ENCODE results near the gene PKN2. TPM values are rescaled to one million over a fixed set of nuclear protein-coding genes. Genes with fewer than 3 reads are reported as not detected.

PKN2 gene
- total RNA-seq, 2 donors from 2014 or later: 64.6 to 71.1 TPM

DNA sequence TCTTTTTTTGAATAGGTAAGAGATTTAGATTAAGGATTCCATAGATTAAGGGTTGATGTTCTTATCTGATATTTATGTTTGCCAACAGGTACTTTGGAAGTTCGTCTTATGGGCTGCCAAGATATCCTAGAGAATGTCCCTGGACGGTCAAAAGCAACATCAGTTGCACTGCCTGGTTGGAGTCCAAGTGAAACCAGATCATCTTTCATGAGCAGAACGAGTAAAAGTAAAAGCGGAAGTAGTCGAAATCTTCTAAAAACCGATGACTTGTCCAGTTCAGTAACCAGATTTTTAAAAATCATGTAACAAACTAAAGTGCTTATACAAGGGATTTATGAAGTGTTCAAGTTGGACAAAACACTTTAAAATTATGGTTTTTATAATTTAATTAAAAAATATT lies 100.5 kb downstream of the PKN2 start:
- peaks cover 3% of the 10 kb centered on the region for H3K9me3 Mint-ChIP-seq

DNA sequence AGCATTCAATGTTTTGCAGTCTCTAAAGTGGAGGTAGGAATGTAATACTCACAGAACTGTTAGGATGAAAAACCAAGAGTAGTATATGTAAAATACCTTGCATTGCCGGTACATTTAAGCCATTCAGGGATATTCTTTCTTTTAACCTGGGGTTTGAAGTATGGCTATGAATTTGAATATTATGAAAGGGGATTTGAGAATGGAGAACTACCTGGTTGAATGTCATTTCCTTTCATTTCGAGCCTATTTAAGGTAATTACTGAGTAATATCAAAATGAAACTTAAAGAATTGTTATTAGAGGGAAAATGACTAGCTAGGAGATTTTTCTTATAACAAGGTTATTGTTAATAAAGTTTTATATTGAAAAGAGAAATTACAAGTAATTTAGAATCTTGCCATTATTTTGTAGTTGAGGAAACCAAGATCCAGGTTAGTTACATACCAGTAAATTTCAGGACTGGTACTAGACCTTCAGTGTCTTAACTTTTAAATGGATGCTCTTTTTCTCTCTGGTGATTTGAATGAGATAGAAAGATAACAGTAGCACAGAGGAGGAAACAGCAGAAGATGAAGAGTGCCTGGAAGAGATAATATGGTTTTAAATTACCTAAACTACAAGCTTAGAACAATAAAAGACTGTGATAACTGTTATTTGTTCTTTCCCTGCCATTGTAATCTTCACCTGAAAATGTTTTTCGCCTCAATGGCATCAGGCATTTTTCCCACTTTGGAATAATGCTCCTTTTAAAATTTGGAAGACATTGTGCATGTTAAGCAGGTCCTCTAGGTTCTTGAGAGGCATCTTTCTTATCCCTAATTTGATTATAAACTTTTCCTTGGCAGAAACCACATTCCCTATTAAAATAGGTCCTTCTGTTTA lies 103.2 kb downstream of the PKN2 start:
- no peak for TF ChIP-seq CTCF (conservative IDR thresholded peaks at IDR 0.05)

More for the DNA sequence above, 100.5 kb downstream of the PKN2 start:
- Histone ChIP-seq H3K9me3 (ENCODE audit: control insufficient read depth, low read length) (peaks cover 12% of the 10 kb centered on the region), H3K9ac (ENCODE audit: extremely low read depth, low read length, poor library complexity, severe bottlenecking) (no peak overlapping the region), H3K4me3 (ENCODE audit: low read length) (no peak overlapping the region), H3K27me3 (ENCODE audit: control insufficient read depth, insufficient read depth, low read length, poor library complexity, severe bottlenecking) (no peaks in the 10 kb centered on the region), H3K36me3 (ENCODE audit: control insufficient read depth, insufficient read depth, low read length) (peaks cover 63% of the 10 kb centered on the region), H3K27ac (ENCODE audit: low read depth, low read length) (no peak overlapping the region), H3K4me1 (ENCODE audit: control insufficient read depth, insufficient read depth, low read length) (peaks cover 3% of the 10 kb centered on the region)
- peaks cover 56% of the 10 kb centered on the region for H3K36me3 Mint-ChIP-seq (ENCODE audit: low read depth)
- H3K27ac Mint-ChIP-seq: no peak overlapping the region
- no peaks in the 10 kb centered on the region for H3K27me3 Mint-ChIP-seq (ENCODE audit: insufficient read depth)
- H3K4me3 Mint-ChIP-seq: no peak overlapping the region
- no peak for TF ChIP-seq CTCF (conservative IDR thresholded peaks at IDR 0.05)
- peaks cover 23% of the 10 kb centered on the region for H3K4me1 Mint-ChIP-seq
- no peak for DNase-seq
- WGBS, 2 experiments (ENCODE audit: insufficient coverage in 1 of 2, insufficient read length in 1 of 2): 92 to 96% methylated on average over 5 to 6 of the region's 6 CpGs

DNA sequence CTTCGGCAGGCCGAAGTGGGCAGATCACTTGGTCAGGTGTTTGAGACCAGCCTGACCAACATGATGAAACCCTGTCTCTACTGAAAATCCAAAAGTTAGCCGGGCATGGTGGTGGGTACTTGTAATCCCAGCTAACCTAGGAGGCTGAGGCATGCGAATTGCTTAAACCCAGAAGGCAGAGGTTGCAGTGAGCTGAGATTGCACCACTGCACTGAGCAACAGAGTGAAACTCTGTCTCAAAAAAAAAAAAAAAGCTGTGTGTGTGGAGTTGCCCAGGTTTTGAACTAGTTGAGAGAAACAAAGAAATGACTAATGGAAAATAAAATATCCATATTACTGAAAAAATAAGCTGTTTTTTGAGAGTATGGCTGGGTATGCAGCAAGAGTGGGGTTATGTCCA lies 107.1 kb downstream of the PKN2 start:
- Histone ChIP-seq H3K4me1 (ENCODE audit: control insufficient read depth, insufficient read depth, low read length) (peaks cover 3% of the 10 kb centered on the region), H3K9me3 (ENCODE audit: control insufficient read depth, low read length) (no peaks in the 10 kb centered on the region), H3K27me3 (ENCODE audit: control insufficient read depth, insufficient read depth, low read length, poor library complexity, severe bottlenecking) (no peaks in the 10 kb centered on the region), H3K36me3 (ENCODE audit: control insufficient read depth, insufficient read depth, low read length) (peaks cover 76% of the 10 kb centered on the region), H3K27ac (ENCODE audit: low read depth, low read length) (no peak overlapping the region), H3K9ac (ENCODE audit: extremely low read depth, low read length, poor library complexity, severe bottlenecking) (no peak overlapping the region), H3K4me3 (ENCODE audit: low read length) (no peak overlapping the region)
- peaks cover 50% of the 10 kb centered on the region for H3K36me3 Mint-ChIP-seq (ENCODE audit: low read depth)
- TF ChIP-seq CTCF (conservative IDR thresholded peaks at IDR 0.05): no peak
- no peak overlapping the region for H3K27ac Mint-ChIP-seq
- peaks cover 9% of the 10 kb centered on the region for H3K4me1 Mint-ChIP-seq
- no peaks in the 10 kb centered on the region for H3K9me3 Mint-ChIP-seq
- H3K27me3 Mint-ChIP-seq (ENCODE audit: insufficient read depth): no peaks in the 10 kb centered on the region
- WGBS, 2 experiments (ENCODE audit: insufficient coverage in 1 of 2, insufficient read length in 1 of 2): 97 to 100% methylated on average over 3 to 4 of the region's 4 CpGs
- no peak for DNase-seq
- H3K4me3 Mint-ChIP-seq: no peak overlapping the region

More for the DNA sequence above, 103.2 kb downstream of the PKN2 start:
- H3K4me1 Mint-ChIP-seq: peaks cover 20% of the 10 kb centered on the region
- peaks cover 3% of the 10 kb centered on the region for H3K4me1 ChIP-seq (ENCODE audit: control insufficient read depth, insufficient read depth, low read length)
- H3K9me3 ChIP-seq (ENCODE audit: control insufficient read depth, low read length): peaks cover 12% of the 10 kb centered on the region
- no peak overlapping the region for H3K27ac ChIP-seq (ENCODE audit: low read depth, low read length)
- H3K27ac Mint-ChIP-seq: no peak overlapping the region
- peaks cover 73% of the 10 kb centered on the region for H3K36me3 ChIP-seq (ENCODE audit: control insufficient read depth, insufficient read depth, low read length)
- H3K9ac ChIP-seq (ENCODE audit: extremely low read depth, low read length, poor library complexity, severe bottlenecking): no peak overlapping the region
- no peak overlapping the region for H3K4me3 Mint-ChIP-seq
- H3K4me3 ChIP-seq (ENCODE audit: low read length): no peak overlapping the region
- peaks cover 3% of the 10 kb centered on the region for H3K9me3 Mint-ChIP-seq
- DNase-seq: no peak
- H3K27me3 ChIP-seq (ENCODE audit: control insufficient read depth, insufficient read depth, low read length, poor library complexity, severe bottlenecking): no peaks in the 10 kb centered on the region
- H3K36me3 Mint-ChIP-seq (ENCODE audit: low read depth): peaks cover 61% of the 10 kb centered on the region
- WGBS, 2 experiments (ENCODE audit: insufficient coverage in 1 of 2, insufficient read length in 1 of 2): 99 to 100% methylated on average over 3 of the region's 3 CpGs
- no peaks in the 10 kb centered on the region for H3K27me3 Mint-ChIP-seq (ENCODE audit: insufficient read depth)
